ENCODE measurements around the gene CACNA1I. TPM values are rescaled to one million over a fixed set of nuclear protein-coding genes. Genes with fewer than 3 reads are reported as not detected.
A peak's percentile ranks its signal among the peaks of the same experiment; 100 is the strongest.

CACNA1I gene
- total and polyA plus RNA-seq, 2 experiments from 2014 or later = 0.42 to 2.4 TPM

- TF ChIP-seq ZNF462 (CRISPR knock-in tag; IDR thresholded peaks at IDR 0.05) = no peak
- no peak for TF ChIP-seq STAT1 (IDR thresholded peaks at IDR 0.05; ENCODE audit: unreplicated experiment)
- TF ChIP-seq CTCF (conservative IDR thresholded peaks at IDR 0.05; ENCODE audit: low read depth in 2 of 2) = no peak
- TF ChIP-seq CREB1 (CRISPR knock-in tag; IDR thresholded peaks at IDR 0.05; ENCODE audit: low read depth) = no peak
Measured at GRCh38 chr22:39630721-39631120, 60.2 kb downstream of the CACNA1I start (continued).

GRCh38 chr22:39631381-39632286, 61.1 kb downstream of the CACNA1I start:
- no peaks in the 10 kb centered on the region for H3K4me1 ChIP-seq (ENCODE audit: insufficient read depth)
- Mint-ChIP-seq H3K27me3 (ENCODE audit: insufficient read depth, low read depth, poor library complexity) (peaks cover 9% of the 10 kb centered on the region), H3K4me3 (no peak overlapping the region), H3K27ac (no peak overlapping the region), H3K36me3 (ENCODE audit: low read depth) (no peaks in the 10 kb centered on the region), H3K4me1 (peaks cover 34% of the 10 kb centered on the region), H3K9me3 (no peaks in the 10 kb centered on the region)
- no peaks in the 10 kb centered on the region for H3K9me2 ChIP-seq (ENCODE audit: insufficient read depth)
- DNase-seq (ENCODE audit: low spot score) = no peak
- H3K4me3 ChIP-seq = no peak overlapping the region
- H3K27me3 ChIP-seq (ENCODE audit: insufficient read depth) = no peaks in the 10 kb centered on the region
- no peaks in the 10 kb centered on the region for H3K36me3 ChIP-seq (ENCODE audit: insufficient read depth)
- H3K79me2 ChIP-seq (replicated peaks; ENCODE audit: insufficient read depth) = no peaks in the 10 kb centered on the region
- peak; percentile 12 for ATAC-seq
- H3K4me2 ChIP-seq = no peak overlapping the region
- no peaks in the 10 kb centered on the region for H3F3A ChIP-seq (replicated peaks; ENCODE audit: low read depth)
- TF ChIP-seq STAT1 (IDR thresholded peaks at IDR 0.05; ENCODE audit: unreplicated experiment) = no peak
- no peak for TF ChIP-seq EZH2 (IDR thresholded peaks at IDR 0.05; ENCODE audit: low read depth, unreplicated experiment)
- no peak for TF ChIP-seq ETS1 (IDR thresholded peaks at IDR 0.05)
- TF ChIP-seq ZNF114 (CRISPR knock-in tag; IDR thresholded peaks at IDR 0.05) = no peak
- TF ChIP-seq NANOG (IDR thresholded peaks at IDR 0.05; ENCODE audit: borderline replicate concordance) = no peak
- no peak for TF ChIP-seq CTCF (conservative IDR thresholded peaks at IDR 0.05; ENCODE audit: low read depth in 2 of 2)
- no peak for TF ChIP-seq POLR2AphosphoS5 (IDR thresholded peaks at IDR 0.05; ENCODE audit: low read depth)
- no peaks in the 10 kb centered on the region for H4K20me1 ChIP-seq (replicated peaks; ENCODE audit: insufficient read depth)
- no peak overlapping the region for H3K27ac ChIP-seq (ENCODE audit: low read depth)
- H2AFZ ChIP-seq = no peak overlapping the region

Measured in GM23338 (cell line).